Activated CD4-positive, alpha-beta T cell treated with anti-CD3 and anti-CD28 coated beads, Interleukin-2, amount 10 ng/mL, durations not matched to agents 7 days and 5 days (primary cell): ENCODE measurements around the gene RPS6KA3. TPM values are rescaled to one million over a fixed set of nuclear protein-coding genes. Genes with fewer than 3 reads are reported as not detected.
A peak's percentile ranks its signal among the peaks of the same experiment; 100 is the strongest.
"Not testable (repeated sequence)": the region's sequence is repeated elsewhere in the genome, so short reads cannot be mapped to it uniquely, and the experiment has no call there.

Experiments
- CTCF ChIA-PET: fragments of 350-600 bp; sonication (Branson Sonifier 250); formaldehyde crosslinking; loops from one replicate; lab custom pipeline; 2021; ENCODE audit warnings: antibody characterized with exemption; lab: Charles Lee
- POLR2A ChIA-PET: fragments of 350-600 bp; sonication (Branson Sonifier 250); formaldehyde crosslinking; loops from one replicate; lab custom pipeline; 2021; ENCODE audit warnings: antibody characterized with exemption; lab: Charles Lee
- DNase-seq: peaks from one replicate; pipeline ENCODE4 v3.0.0-alpha.2; 2020
- H3K27ac Mint-ChIP-seq: one replicate; pipeline ENCODE4 v1.8.0; 2021; ENCODE audit warnings: mild to moderate bottlenecking, moderate library complexity, mixed read lengths
- H3K27me3 Mint-ChIP-seq: one replicate; pipeline ENCODE4 v1.8.0; 2021; ENCODE audit warnings: mixed read lengths
- H3K36me3 Mint-ChIP-seq: one replicate; pipeline ENCODE4 v1.8.0; 2021; ENCODE audit warnings: low read depth, mixed read lengths
- H3K4me1 Mint-ChIP-seq: one replicate; pipeline ENCODE4 v1.8.0; 2021; ENCODE audit warnings: mixed read lengths
- H3K4me3 Mint-ChIP-seq: one replicate; pipeline ENCODE4 v1.8.0; 2021; ENCODE audit warnings: mild to moderate bottlenecking, moderate library complexity, mixed read lengths
- H3K9me3 Mint-ChIP-seq: one replicate; pipeline ENCODE4 v1.8.0; 2021; ENCODE audit warnings: mixed read lengths
- total RNA-seq, 2 experiments: library from RNA; stranded (reverse); gene quantifications; one replicate each; pipeline ENCODE4 v1.2.3, GENCODE V29; 2021

Gene RPS6KA3
- total RNA-seq, 2 experiments from 2014 or later: 70.9 to 76.2 TPM

DNA sequence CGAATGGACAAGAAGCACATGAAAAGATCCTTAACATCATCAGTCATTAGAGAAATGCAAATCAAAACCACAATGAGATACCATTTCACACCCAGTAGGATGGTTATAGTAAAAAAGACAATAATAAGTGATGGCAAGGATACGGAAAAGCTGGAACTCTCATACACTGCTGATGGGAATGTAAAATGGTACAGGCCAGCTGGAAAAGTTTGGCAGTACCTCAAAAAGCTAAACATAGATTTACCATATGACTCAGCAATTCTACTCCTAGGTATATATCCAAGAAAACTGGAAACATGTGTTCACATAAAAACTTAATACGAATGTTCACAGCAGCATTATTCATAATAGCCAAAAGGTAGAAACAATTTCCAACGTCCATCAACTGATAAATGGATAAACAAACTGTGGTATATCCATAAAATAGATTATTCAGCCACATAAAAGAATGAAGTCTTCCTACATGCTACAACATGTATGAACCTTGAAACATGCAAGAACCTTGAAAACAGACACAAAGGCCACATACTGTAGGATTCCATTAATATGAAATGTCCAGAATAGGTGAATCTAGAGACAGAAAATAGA, 11.9 kb downstream of the RPS6KA3 start:
- DNase-seq: no peak
- no peak overlapping the region for H3K27ac Mint-ChIP-seq
- ChIA-PET CTCF (no interaction called here), POLR2A (no interaction called here)
- H3K27me3 Mint-ChIP-seq: no peaks in the 10 kb centered on the region
- no peak overlapping the region for H3K4me3 Mint-ChIP-seq
- peaks cover 38% of the 10 kb centered on the region for H3K4me1 Mint-ChIP-seq
- peaks cover 23% of the 10 kb centered on the region for H3K36me3 Mint-ChIP-seq
- H3K9me3 Mint-ChIP-seq: no peaks in the 10 kb centered on the region

DNA sequence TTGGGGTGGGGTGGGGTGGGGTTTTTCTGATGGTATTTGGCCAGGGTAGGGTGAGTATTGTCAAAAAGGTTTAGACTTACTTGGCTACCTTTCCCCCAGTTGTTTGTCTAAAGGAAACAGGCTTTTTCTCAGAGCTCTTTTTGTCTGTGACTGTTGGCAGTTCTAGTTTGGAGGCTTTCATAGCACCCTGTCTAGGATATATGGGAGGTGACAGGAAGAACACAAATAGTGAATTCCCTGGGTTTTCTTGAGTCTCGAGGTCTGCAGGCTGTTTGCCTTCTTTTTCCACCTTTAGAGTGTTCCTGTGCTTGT, 13.5 kb downstream of the RPS6KA3 start:
- Mint-ChIP-seq H3K36me3 (peaks cover 24% of the 10 kb centered on the region), H3K27ac (peak overlapping the region; percentile 80)

DNA sequence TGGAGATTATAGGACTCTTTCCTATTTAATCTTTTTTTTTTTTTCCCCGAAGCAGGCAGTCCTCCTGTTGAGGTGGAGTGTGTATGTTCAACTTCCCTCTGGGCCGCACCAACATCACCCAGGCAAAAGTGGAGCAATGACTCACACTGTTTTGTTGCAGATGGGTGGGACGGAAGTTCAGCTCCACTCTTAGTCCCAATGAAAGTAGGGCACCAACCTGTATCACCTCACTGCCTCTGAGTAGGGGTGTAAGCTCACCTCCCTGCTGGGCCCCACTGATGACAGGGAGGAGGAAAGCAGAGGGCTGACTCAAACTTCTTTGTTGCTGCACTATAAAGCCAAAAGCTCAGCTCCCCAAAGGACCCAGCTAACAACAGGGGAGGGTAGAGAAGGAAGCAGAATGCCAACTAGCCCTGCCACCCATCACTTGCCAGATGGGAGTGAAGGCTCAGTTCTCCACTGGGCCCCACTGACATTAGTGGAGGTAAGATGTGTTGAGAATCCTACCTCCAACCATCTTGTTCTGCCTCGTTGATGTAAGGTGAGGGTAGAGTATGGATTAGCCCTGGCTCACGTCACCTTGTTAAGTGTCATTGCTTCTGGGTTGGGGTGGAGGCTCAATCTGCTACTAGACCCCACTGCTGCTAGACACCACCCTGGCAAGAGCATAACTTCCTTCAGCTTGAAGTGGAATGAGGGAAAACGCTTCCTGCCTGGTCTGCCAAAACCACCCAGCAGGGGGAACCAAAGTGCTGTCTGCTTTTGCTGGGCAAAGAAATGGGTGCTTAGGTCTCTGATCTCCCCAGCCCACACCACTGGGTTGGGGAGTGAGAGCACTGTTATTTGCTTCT, 14.1 kb downstream of the RPS6KA3 start:
- Mint-ChIP-seq H3K36me3 (peaks cover 24% of the 10 kb centered on the region), H3K4me1 (peaks cover 42% of the 10 kb centered on the region), H3K27ac (peak overlapping the region; percentile 62), H3K27me3 (no peaks in the 10 kb centered on the region), H3K9me3 (no peaks in the 10 kb centered on the region), H3K4me3 (no peak overlapping the region)
- ChIA-PET POLR2A (no interaction called here), CTCF (interaction anchor here (0.6 to 1.5 kb wide), 6 partner anchors 15 to 216 kb away, joined by 3 to 6 read pairs (median 3); no protein-coding TSS in a partner anchor)
- DNase-seq: peak; percentile 69

More for the DNA sequence above, 13.5 kb downstream of the RPS6KA3 start:
- Mint-ChIP-seq H3K4me1 (peaks cover 42% of the 10 kb centered on the region), H3K9me3 (no peaks in the 10 kb centered on the region), H3K27me3 (no peaks in the 10 kb centered on the region), H3K4me3 (no peak overlapping the region)
- POLR2A ChIA-PET: no interaction called here
- DNase-seq: no peak
- CTCF ChIA-PET: interaction anchor here (1.0 to 1.5 kb wide), 4 partner anchors 15 to 193 kb away, joined by 3 to 6 read pairs (median 4); no protein-coding TSS in a partner anchor

DNA sequence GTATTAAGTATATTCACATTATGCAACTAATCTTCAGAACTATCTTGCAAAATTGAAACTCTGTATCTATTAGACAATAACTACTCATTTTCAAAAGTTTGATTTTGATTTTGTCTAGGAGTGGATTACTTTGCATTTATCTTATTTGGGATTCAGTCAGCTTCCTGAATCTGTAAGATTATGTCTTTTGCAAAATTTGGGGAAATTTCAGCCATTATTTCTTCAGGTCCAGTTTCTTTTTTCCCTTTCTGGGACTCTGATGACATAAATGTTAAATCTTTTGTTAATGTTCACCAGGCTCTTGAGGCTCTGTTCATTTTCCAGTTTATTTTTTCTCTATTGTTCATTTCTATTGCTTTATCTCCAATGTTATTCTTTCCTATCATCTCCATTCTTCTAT, 15.0 kb downstream of the RPS6KA3 start:
- POLR2A ChIA-PET: no interaction called here
- H3K4me3 Mint-ChIP-seq: no peak overlapping the region
- H3K27ac Mint-ChIP-seq: no peak overlapping the region

DNA sequence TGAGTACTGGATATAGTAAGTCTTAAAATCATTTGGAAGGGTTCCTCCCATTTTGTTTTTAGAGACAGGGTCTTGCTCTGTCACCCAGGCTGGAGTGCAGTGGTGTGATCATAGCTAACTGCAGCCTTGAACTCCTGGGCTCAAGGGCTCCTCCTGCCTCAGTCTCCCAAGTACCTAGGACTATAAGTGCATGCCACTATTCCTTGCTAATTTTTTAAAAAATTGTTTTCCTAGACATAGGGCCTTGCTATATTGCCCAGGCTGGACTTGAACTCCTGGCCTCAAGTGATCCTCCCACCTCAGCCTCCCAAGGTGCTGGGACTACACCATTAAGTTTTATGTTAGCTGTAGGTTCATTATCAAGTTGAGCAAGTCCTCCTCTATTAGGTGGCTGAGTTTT, 16.6 kb downstream of the RPS6KA3 start:
- H3K9me3 Mint-ChIP-seq, H3K4me3 Mint-ChIP-seq, POLR2A ChIA-PET, DNase-seq, H3K27me3 Mint-ChIP-seq, CTCF ChIA-PET, H3K27ac Mint-ChIP-seq: not testable (repeated sequence)
- Mint-ChIP-seq H3K4me1 (peaks cover 35% of the 10 kb centered on the region), H3K36me3 (peaks cover 24% of the 10 kb centered on the region)

More for the DNA sequence above, 15.0 kb downstream of the RPS6KA3 start:
- H3K27me3 Mint-ChIP-seq: no peaks in the 10 kb centered on the region
- no peaks in the 10 kb centered on the region for H3K9me3 Mint-ChIP-seq
- peaks cover 42% of the 10 kb centered on the region for H3K4me1 Mint-ChIP-seq
- H3K36me3 Mint-ChIP-seq: peaks cover 24% of the 10 kb centered on the region
- no peak for DNase-seq
- CTCF ChIA-PET: no interaction called here

DNA sequence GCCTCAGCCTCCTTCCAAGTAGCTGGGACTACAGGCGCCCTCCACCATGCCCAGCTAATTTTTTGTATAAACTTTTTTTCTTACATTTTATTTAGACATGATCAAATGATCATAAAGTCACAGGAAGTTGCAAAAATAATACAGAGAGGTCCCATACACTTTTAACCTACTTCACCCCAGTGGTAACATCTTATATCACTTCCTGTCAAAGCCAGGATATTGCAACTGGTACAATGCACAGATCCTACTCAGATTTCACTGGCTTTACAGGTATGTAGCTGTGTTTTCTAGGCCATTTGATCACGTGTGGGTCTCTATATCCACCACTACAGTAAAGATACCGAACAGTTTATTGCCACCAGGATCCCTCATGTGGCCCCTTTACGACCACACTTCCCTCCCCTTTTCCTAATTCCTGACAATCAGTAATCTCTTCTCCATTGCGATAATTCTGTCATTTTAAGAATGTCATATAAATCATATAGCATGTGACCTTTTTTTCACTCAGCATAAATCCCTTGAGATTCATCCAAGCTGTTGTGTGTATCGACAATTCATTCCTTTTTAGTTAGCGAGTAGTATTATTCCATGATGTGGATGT, 18.0 kb downstream of the RPS6KA3 start:
- ChIA-PET POLR2A (no interaction called here), CTCF (interaction anchor here (2.0 kb wide), 1 partner anchor 19 kb away, joined by 4 read pairs; no protein-coding TSS in a partner anchor)
- Mint-ChIP-seq H3K9me3 (no peaks in the 10 kb centered on the region), H3K27me3 (no peaks in the 10 kb centered on the region), H3K27ac (no peak overlapping the region), H3K36me3 (peaks cover 19% of the 10 kb centered on the region), H3K4me3 (no peak overlapping the region), H3K4me1 (peaks cover 26% of the 10 kb centered on the region)
- no peak for DNase-seq

DNA sequence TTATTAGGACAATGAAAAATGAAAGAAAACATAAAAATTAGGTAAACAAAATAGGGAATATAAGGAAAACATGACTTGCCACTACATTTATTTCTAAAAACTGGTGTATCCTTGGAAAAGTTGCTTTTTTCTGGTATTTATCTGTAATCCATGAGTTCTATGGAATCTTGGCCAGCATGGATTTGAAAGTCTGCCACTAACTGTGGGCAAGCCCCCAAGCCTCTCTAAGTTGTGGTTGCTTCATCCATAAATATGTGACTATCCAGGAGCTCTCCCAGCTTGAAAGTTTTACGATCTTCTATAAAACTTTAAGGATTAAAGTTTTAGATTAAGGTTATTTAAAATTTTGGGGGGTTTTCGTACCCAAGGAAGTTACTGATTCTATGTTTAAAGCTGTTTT, 21.8 kb downstream of the RPS6KA3 start:
- Mint-ChIP-seq H3K27ac (no peak overlapping the region), H3K36me3 (peaks cover 16% of the 10 kb centered on the region), H3K27me3 (no peaks in the 10 kb centered on the region), H3K4me1 (peaks cover 14% of the 10 kb centered on the region), H3K4me3 (no peak overlapping the region), H3K9me3 (no peaks in the 10 kb centered on the region)
- CTCF ChIA-PET: no interaction called here
- POLR2A ChIA-PET: no interaction called here
- DNase-seq: no peak

DNA sequence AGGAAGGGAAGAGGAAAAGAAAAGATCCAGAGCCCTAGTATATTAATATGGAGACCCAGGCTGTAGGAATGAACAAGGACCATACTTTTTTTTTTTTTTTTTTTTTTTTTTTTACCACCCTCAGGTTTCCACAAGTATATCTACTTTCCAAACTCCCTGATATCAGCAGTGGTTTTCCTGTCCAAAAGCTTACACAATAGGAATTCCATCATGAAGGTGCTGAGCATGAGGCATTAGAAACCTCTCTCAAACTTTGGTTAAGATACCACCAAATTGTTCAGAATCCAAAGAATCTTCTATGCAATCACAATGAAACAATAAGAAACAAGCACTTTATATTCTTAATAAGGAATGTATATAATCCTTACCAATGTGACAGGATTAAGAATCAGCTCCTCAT, 26.5 kb downstream of the RPS6KA3 start:
- Mint-ChIP-seq H3K4me3 (no peak overlapping the region), H3K9me3 (peaks cover 3% of the 10 kb centered on the region), H3K27ac (no peak overlapping the region), H3K36me3 (peaks cover 35% of the 10 kb centered on the region), H3K4me1 (peaks cover 3% of the 10 kb centered on the region), H3K27me3 (no peaks in the 10 kb centered on the region)
- ChIA-PET CTCF (no interaction called here), POLR2A (no interaction called here)
- no peak for DNase-seq

DNA sequence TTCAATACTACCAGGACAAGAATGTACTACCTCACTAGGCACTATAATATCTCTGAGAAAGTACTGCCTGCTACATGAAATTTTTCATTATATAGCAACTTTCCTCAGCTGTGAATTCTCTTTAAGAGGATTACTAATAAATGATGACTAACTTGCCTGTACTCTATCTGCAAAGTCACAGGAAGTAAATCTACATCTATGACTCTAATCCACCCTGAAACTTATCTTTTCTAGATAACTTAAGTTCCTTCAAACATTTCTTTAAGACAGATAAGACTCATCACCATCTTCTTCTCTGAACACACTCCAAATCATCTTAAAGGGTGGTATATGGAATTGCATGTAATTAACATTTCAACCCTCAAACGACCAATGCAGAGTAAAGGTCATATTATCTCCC, 28.8 kb downstream of the RPS6KA3 start:
- peaks cover 41% of the 10 kb centered on the region for H3K36me3 Mint-ChIP-seq
- ChIA-PET CTCF (interaction anchor here (1.1 kb wide), 1 partner anchor 15 kb away, joined by 3 read pairs; no protein-coding TSS in a partner anchor), POLR2A (no interaction called here)
- H3K4me3 Mint-ChIP-seq: no peak overlapping the region
- peaks cover 3% of the 10 kb centered on the region for H3K4me1 Mint-ChIP-seq
- H3K27ac Mint-ChIP-seq: no peak overlapping the region
- H3K9me3 Mint-ChIP-seq: peaks cover 3% of the 10 kb centered on the region
- no peaks in the 10 kb centered on the region for H3K27me3 Mint-ChIP-seq
- no peak for DNase-seq

DNA sequence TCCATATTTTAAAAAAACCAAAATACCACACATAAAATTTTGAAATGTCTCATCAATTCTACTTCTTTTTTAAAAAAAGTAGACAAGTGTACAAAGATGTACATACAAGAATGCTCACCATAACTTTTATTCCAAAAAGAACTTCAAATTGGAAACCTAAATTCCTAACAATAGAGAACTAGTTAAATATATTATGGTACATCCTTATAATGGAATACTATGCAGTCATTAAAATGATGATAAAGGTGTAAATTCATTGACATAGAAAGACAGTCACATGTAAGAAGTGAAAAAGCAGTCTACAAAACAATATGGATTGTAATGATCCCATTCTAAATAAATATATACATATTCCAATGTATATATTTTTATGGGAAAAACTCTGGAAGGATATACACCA, 31.0 kb downstream of the RPS6KA3 start:
- Mint-ChIP-seq H3K4me3 (no peak overlapping the region), H3K27ac (no peak overlapping the region), H3K4me1 (no peaks in the 10 kb centered on the region), H3K9me3 (peaks cover 3% of the 10 kb centered on the region), H3K27me3 (no peaks in the 10 kb centered on the region), H3K36me3 (peaks cover 45% of the 10 kb centered on the region)
- DNase-seq: no peak
- POLR2A ChIA-PET: no interaction called here
- CTCF ChIA-PET: interaction anchor here (0.6 kb wide), 1 partner anchor 9 kb away, joined by 3 read pairs; no protein-coding TSS in a partner anchor

DNA sequence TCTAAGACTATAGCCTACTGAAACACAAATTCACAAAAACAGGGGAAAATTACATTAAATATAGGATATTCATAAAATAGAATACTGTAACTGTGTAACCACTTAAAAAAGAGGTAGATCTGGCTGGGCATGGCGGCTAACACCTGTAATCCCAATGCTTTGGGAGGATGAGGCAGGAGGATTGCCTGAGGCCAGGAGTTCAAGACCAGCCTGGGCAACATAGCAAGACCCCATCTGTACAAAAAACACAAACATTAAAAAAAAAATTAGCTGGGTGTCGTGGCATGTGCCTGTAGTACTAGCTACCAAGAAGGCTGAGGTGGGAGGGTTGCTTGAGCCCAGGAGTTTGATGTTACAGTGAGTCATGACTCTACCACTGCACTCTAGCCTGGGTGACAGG, 33.4 kb downstream of the RPS6KA3 start:
- H3K4me1 Mint-ChIP-seq: no peaks in the 10 kb centered on the region
- H3K27ac Mint-ChIP-seq: no peak overlapping the region
- H3K27me3 Mint-ChIP-seq: no peaks in the 10 kb centered on the region
- no peak for DNase-seq
- H3K36me3 Mint-ChIP-seq: peaks cover 51% of the 10 kb centered on the region
- ChIA-PET POLR2A (no interaction called here), CTCF (interaction anchor here (0.7 kb wide), 1 partner anchor 181 kb away, joined by 3 read pairs; no protein-coding TSS in a partner anchor)
- H3K4me3 Mint-ChIP-seq: no peak overlapping the region
- peaks cover 3% of the 10 kb centered on the region for H3K9me3 Mint-ChIP-seq

DNA sequence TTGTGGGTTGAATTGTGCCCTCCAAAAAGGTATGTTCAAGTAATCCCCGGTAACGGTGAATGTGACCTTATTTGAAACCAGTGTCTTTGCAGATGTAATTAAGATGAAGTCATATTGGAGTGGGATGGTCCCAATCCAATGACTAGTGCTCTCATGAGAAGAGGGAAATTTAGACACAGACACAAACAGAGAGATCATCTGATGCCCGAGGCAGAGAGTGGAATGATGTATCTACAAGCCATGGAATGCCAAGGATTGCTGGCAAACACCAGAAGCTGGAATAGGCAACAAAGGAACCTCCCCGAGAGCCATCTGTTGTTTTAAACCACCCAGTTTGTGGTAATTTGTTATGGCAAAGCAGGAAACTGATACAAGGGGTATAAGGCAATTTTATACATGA, 35.1 kb downstream of the RPS6KA3 start:
- H3K4me1 Mint-ChIP-seq: no peaks in the 10 kb centered on the region
- POLR2A ChIA-PET: no interaction called here
- no peak overlapping the region for H3K27ac Mint-ChIP-seq
- H3K9me3 Mint-ChIP-seq: peaks cover 3% of the 10 kb centered on the region
- CTCF ChIA-PET: no interaction called here
- H3K27me3 Mint-ChIP-seq: no peaks in the 10 kb centered on the region
- DNase-seq: no peak
- H3K36me3 Mint-ChIP-seq: peaks cover 51% of the 10 kb centered on the region
- H3K4me3 Mint-ChIP-seq: no peak overlapping the region

DNA sequence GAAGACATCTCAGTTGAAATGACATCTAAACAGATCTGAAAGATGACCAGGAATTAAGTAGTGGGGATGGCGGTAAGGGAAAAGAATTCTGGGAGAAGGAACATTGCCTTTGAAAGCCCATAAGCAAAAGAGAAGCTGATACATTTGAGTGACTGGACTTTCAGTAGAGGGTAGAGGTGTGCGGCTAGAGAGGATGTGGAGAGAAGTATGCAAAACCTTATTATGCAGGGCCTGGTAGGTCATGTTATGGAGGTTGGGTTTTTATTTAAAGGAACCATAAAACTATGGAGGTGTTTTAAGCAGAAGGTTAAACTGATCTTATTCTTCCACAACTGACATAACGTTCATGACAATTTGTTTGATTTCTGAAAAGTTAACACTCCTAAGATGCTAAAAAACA, 36.3 kb downstream of the RPS6KA3 start:
- H3K9me3 Mint-ChIP-seq: no peaks in the 10 kb centered on the region
- ChIA-PET CTCF (interaction anchor here (2.0 kb wide), 1 partner anchor 17 kb away, joined by 4 read pairs; no protein-coding TSS in a partner anchor), POLR2A (no interaction called here)
- peaks cover 47% of the 10 kb centered on the region for H3K36me3 Mint-ChIP-seq
- H3K4me1 Mint-ChIP-seq: peaks cover 2% of the 10 kb centered on the region
- H3K4me3 Mint-ChIP-seq: no peak overlapping the region
- no peaks in the 10 kb centered on the region for H3K27me3 Mint-ChIP-seq
- no peak overlapping the region for H3K27ac Mint-ChIP-seq
- DNase-seq: no peak
